GM21825 (cell line): Measurements from ENCODE around the gene CDHR3.
"Not testable (repeated sequence)": the region's sequence is repeated elsewhere in the genome, so short reads cannot be mapped to it uniquely, and the experiment has no call there.

ENCODE experiments used
- ATAC-seq: cut with Tn5 transposase; IDR thresholded peaks from one replicate; pipeline ENCODE4 v1.9.1; 2021; ENCODE audit warnings: mild to moderate bottlenecking, moderate library complexity; ENCODE audit not compliant: unreplicated experiment

CDHR3 gene

DNA sequence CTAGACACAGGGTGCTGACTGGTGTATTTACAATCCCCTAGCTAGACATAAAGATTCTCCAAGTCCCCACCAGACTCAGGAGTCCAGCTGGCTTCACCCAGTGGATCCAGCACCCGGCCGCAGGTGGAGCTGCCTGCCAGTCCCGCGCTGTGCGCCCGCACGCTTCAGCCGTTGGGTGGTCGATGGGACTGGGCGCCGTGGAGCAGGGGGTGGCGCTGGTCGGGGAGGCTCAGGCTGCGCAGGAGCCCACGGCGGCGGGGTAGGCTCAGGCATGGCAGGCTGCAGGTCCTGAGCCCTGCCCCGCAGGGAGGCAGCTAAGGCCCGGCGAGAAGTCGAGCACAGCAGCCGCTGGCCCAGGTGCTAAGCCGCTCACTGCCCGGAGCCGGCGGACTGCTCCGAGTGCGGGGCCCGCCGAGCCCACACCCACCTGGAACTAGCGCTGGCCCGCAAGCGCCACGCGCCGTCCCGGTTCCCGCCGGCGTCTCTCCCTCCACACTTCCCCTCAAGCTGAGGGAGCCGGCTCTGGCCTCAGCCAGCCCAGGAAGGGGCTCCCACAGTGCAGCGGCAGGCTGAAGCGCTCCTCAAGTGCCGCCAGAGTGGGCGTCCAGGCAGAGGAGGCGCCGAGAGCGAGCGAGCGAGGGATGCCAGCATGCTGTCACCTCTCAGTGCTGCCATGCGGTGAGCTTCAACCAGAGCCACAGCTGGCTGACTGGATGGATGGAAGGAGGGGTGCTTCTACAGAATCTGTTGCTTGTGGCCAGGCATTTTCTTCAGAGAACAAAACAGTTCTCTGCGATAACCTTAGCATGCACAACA lies 7.2 kb upstream of the CDHR3 start:
- not testable (repeated sequence) for ATAC-seq

DNA sequence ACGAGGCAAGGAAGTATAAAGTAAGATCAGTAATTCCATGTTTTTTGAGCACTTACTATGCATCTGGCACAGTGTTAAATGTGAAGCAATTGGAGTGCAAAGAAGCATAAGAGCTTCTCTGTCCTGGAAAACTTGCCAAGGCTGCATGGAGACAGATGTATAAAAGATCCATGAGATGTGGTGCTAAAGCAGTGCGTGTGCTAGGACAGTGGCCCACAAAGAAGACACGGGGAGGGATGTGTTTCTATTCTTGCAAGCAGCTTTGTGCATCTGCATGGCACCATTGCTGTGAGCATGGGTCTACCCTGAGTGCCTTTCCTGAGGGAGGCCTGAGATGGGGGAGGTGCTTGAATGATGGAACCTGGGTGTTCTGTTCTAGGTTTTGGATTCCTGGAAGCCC lies 5.1 kb upstream of the CDHR3 start:
- no peak for ATAC-seq

DNA sequence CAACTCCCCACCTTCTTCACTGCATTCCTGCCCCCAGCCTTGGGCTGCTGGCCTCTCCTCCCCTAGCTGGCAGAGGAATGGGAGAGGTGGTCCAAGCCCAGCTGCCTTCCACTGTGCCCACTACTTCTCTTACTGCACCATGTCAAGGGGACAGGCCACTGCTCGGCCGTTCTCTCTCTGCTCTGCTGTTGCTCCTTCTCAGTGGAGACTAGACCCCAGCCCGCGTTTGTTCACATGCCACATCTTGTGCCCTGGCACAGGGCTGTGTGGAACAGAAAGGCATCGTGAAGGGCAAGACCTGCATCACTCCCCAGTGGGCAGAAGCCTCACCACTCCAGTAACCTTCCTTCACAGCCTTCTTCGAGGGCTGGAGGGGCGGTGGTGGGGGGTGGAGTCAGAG lies 711 bp upstream of the CDHR3 start:
- ATAC-seq: no peak

DNA sequence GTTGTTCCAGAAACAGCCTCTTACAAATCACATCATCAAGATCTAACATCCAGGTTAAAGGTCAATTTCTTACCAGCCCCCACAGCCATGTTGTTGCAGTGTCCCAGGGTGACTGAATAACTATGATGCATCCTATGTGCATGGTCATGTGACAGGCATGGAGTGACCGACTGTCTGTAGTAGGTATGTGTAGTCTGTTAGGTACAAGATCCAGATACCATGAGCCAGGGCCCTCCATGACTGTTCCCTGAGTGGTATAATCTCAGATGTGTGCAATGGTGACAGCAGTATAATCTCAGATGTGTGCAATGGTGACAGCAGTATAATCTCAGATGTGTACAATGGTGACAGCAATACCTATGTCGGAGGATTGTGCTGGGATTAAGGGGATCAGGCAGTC lies 8.8 kb downstream of the CDHR3 start:
- ATAC-seq: no peak

DNA sequence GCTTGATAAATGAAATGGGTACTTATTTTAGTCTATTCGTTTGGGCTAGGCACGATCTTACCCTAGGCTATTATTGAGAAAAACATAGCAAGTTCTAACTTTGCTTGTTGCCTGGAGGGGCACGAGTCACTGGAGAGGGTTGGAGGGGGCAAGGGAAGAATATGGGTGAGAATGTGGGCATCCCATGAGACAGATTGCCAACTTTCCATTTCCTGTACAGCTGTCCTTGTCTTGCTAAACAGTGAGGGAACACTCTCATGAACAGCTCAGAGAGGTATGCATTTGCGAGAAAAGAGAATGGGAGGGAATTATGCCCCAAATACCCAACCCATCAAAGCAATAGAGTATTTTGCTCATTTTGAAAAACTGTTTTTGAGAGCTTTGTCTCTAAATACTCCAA lies 9.2 kb downstream of the CDHR3 start:
- ATAC-seq: no peak

DNA sequence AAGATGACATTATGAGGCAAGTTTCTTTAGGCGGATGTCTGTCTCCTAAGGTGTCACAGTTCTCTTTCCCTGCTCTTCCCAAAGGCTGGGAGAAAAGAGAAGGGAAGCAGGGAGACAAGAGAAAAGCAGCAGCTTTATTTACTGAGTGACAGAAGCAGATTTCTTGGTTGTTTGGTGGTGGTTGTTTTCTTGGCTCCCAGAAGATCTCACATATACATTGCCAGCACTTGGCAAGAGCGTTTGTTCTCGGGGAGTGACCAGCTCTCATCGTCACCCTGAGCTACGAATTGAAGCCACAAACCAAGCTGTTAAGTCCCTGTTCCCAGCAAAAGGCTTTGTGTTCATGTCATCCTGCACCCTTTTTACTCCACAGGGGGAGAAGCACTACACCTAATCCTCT lies 11.4 kb downstream of the CDHR3 start:
- ATAC-seq: no peak

DNA sequence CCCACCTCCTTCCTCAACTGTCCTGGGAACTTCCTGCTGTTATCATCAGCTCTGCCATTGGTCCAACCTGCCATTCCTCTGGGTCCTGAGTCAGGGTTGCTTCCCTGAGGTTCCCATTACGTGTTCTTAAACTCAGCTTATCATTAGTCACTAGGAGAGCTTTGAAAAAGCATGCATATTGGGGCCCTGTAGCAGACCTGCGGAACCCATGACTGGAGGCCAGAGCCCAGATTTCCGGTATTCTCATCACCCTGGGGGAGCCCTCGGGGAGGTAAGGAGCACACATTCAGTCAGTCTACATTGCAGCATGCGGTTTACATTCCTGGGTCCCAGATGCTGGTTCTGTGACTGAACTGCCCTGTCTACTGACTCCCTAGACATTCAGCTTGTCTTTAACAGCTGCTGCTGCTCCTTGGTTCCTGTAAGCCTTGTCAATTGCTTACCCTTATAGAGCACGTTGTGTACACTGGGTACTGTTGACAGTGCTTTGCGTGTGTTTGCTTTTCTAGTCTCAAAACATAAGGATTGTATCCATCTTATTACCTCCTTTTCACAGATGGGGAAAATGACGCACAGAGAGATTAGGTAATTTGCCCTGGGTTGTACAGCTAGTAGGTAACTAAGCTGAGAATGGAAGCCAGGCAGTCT lies 12.8 kb downstream of the CDHR3 start:
- no peak for ATAC-seq

DNA sequence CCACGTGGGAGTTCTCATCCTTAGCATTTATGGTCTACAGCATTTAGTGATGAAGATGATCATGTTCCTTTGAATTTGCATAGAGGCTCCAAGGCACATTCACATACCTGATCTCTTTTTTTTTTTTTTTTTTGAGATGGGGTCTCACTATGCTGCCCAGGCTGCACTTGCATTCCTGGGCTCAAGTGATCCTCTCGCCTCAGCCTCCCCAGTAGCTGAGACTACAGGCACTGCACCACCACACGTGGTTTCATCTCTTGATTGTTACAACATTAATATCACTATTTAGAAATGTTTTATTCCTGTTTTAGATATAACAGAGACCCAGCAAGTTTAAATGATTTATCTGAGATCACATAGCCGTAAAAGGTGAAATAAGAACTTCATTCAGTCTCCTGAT lies 13.8 kb downstream of the CDHR3 start:
- ATAC-seq: no peak

DNA sequence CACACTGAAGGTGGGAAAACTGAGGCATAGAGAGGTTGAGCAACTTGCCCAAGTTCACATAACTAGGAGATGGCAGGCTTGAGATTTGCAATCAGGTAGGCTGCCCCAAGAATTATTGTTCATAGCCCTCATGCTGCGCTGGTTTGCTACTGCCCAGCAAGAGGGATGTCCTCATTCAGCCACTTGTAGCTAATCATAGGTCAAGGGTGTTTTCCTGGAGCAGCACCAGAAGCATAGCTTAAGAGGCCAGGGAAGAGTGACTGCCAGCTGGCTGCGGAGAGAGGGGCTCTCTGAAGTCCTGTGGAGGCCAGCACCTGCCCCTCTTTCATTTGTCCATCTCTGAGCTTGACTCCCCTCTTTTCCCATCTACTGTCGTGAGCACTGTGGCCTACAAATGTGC lies 15.0 kb downstream of the CDHR3 start:
- ATAC-seq: no peak

DNA sequence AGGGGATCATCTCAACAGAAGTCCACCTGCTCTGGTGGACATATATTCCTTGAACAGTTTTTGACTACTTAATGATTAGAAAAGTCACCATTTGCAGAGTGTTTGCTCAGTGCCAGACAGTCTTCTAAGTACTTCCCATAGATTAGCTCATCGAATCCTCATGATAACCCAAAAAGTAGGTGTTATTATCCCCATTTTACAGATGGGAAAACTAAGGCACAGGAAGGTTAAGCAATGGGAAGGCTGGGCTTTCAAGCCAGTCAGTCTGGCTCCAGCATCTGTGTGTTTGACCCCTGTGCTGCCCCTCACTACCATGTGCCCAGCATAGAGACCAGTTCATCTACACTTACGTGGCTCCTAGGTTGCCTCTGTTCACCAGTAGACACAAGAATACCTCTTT lies 15.9 kb downstream of the CDHR3 start:
- ATAC-seq: no peak

DNA sequence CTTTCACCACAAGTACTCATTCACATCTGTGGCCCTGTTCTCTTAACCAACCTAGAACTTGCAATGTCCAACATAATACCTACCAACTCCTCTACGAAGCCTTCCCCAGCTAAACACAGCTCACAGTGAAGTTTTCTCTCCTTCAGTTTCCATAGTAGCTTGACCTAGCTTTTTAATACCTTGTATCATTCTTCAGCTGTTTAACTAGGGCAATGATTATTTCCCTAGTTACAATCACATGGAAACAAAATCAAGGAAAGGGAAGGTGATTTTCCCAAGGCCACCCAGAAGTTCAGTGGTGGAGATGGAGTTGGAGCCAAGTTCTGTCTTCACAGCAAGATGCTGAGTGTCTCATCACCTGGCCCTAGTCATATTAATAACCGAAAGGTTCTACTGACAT lies 16.3 kb downstream of the CDHR3 start:
- ATAC-seq: no peak

DNA sequence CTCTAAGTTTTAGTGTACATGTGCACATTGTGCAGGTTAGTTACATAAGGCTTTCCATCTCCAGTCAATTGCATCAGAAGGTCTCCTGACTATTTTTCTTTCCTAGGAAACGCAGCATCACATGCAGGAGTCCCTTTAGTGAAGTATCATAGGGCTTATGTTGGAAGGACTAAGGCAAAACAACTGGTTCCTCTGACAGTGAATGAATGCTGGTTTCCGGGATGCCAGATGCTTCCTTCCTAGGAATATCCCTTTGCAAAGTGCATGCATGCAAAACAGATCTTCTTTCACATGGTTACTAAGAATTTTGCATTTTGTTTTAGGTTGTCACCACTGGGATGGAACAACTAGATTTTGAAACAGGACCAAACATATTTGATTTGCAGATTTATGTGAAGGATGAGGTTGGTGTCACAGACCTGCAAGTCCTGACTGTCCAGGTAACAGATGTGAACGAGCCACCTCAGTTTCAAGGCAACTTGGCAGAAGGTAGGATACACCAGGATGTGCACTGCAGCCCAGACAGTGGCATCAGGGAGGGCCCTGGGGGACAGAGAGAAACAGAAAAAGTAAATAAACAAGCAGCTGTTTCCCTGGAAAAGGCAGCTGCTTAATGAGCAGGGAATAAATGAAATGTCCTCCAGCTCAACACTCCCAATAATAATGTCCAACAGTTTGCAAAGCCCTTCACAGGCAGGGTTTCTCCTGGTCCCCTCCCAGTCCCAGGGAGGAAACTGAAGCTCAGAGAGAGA lies 17.8 kb downstream of the CDHR3 start:
- no peak for ATAC-seq

DNA sequence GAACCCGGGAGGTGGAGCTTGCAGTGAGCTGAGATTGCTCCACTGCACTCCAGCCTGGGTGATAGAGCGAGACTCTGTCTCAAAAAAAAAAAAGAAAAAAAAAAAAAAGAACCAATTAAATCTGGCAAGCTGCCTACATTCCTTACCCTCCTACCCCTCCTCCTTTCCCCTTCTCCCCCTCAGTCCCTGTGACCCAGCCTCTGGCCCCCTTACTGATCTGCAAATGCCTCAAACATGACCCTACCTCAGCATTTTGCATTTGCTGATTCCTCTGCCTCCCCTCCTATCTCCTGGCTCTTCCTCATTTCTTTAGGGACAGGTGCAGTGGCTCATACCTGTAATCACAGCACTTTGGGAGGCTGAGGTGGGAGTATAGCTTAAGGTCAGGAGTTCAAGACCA lies 19.3 kb downstream of the CDHR3 start:
- ATAC-seq: no peak

DNA sequence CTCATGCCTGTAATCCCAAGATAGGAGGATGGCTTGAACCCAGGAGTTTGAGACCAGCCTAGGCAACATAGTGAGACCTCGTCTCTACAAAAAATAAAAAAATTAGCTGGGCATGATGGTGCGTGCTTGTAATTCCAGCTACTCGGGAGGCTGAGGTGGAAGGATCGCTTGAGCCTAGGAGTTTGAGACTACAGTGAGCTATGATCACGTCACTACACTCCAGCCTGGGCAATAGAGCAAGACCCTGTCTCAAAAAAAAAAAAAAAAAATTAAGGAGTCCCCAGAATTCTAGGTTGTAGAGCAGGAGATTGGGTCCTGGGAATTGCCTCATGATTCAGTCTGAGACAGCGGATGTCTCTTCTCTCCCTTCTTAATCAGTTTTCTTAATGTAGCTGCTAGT lies 21.7 kb downstream of the CDHR3 start:
- not testable (repeated sequence) for ATAC-seq

DNA sequence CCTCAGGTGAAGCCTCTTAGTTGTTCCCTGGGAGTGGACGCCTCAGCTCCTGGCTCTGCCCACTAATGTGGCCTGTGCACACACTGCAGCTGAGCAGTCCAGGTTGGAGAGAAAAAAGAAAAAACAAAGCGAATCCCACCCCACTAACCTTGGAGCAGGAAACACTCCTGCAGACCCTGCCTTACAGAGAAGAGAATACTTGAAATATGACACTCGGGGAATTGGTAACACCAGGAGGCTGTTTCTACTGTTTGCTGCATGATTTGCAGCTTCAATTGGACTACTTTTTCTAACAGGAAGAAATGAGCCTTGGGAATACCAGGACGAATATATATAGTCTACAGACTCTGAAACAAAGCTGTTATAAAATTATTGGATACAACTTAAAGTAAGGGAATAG lies 22.2 kb downstream of the CDHR3 start:
- no peak for ATAC-seq

DNA sequence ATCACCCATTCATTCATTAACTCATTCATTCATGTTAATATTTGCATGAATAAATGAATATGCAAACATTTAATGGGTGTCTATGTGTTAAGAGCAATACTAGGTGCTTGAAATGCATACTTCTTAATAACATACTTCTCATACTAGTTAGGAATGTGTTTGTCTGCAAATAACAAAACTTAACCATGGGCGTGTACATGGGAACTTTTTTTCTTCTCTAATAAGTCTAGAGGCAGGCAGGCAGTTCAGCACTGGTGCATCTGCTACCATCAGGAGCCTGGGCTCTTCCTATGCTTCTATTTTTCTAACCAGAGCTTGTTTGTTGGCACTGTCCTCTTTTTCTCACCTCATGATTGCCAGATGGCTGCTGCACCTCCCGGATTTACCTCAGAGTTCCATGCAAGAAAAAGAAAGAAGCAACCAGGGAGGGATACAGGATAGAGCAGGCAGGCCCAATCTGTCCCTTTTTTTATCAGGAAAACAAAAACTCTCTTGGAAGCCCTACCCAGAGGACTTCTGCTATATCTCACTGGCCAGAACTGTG lies 22.7 kb downstream of the CDHR3 start:
- no peak for ATAC-seq

DNA sequence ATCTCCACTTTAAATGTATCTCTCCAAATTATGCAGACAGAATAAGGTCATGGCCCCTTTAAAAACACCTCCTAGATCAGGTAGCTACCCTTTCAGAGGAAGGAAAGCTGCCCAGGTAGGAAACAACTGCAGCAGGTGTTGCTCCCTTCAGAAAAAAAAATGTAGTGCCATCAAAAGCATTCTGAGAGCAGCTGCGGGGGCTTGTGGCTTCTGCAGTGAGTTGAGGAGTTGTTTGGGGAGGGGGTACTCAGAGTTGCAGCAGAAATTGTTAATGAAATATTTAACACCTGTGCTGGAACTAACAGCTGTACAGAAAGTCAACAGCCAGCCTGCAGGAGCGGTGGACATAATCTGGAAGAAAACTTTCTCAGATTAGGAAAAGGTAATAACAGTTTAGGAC lies 24.0 kb downstream of the CDHR3 start:
- no peak for ATAC-seq

DNA sequence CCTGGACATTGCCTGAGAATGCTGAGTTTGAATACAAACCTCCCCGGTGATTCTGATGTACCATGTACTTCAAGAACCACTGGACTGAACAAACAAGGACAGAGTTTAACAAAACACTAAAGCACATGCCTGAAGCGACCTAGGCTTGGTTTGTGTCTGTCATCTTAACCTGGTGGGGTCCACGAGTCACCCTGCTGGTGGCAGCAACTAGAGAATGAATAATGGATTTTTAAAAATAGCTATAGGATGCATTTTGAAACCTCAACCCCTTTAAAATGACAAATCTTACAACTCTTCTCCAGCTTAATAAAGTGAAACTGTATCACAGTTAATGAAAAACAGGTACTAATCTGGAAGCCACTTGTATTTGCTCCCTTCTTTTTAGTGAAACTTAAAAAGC lies 25.2 kb downstream of the CDHR3 start:
- no peak for ATAC-seq

DNA sequence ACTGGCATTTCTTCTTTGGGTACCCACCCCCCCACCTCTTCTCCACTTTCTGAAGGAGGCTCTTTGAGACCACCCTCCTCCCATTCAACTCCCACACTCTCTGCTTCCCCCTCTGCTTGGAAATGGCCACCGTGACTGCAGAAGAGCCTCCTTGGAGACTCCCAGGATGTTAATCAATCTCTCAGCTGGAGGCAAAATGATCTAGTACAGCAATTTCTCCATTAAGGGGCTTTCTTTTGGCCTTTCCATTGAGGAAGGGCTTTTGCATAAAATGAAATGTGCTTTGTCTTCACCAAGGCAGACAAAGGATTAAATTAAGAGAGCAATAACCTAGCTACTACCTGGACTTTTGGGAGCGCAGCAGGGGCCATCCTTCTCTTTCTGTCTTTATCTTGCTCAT lies 26.1 kb downstream of the CDHR3 start:
- no peak for ATAC-seq

DNA sequence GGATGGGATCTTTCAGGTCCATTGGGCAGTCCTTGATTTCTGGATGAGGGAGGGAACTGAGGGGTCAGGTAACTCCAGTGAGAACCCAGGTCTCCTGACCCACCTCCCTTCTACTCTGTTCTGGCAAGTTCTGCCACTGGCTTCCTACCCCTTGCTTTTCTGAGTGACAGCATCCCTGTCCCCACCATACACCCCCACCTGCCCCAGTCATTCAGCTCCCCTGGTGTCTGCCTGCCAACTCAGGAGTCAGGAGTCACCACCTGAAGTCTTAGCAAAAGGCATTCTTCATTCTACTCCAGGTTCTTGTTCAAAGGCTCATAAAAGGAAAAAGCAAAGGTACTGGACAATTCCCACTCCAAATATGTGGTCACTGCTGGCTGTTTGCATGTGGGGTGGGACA lies 26.6 kb downstream of the CDHR3 start:
- no peak for ATAC-seq

DNA sequence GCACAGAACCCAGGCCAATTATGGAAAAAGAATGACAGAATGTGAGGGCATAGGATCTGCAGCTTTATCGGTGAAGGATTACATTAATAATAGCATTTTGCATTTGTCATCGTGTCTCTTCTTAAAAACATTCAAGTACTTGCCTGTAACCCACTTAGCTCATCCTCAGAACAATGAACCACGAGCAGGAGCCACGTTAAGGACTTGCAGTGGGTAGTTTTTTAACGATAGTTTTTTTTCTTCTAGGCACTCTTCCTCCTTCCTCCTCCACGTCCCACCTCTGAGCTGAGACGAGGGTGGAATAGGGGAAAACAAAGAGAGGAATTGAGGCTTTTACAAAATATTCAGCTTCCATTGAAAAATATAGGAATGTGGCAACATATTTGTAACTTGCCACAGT lies 27.1 kb downstream of the CDHR3 start:
- no peak for ATAC-seq
